ENCODE data around the gene MYO1G.

GRCh38 chr7:45000093-45001032, 21.5 kb upstream of the MYO1G start, which contains the start of gene CCM2:
- TF ChIP-seq CTCF (IDR thresholded peaks at IDR 0.05) (no peak), POLR2A (IDR thresholded peaks at IDR 0.05) (peak; percentile 42)
